ENCODE data around the gene EN1. TPM values are rescaled to one million over a fixed set of nuclear protein-coding genes. Genes with fewer than 3 reads are reported as not detected.

Gene EN1
- polyA plus RNA-seq, 6 donors from 2014 or later: not detected

- Mint-ChIP-seq H3K9me3 (peaks cover 0 to 19% (median 13%) of the 10 kb centered on the region in 7 donors), H3K4me3 (peak overlapping the region; percentile 23 to 86 (median 54)), H3K27ac (peak overlapping the region in 4 of 6 donors; percentile 68 to 95 (median 88)), H3K27me3 (peaks cover 58 to 84% (median 71%) of the 10 kb centered on the region in 3 donors), H3K4me1 (peaks cover 6 to 32% (median 23%) of the 10 kb centered on the region in 3 donors), H3K36me3 (peaks cover 0 to 3% of the 10 kb centered on the region in 2 donors)
- DNase-seq (no peak), ATAC-seq (ENCODE audit: low read depth in 2 of 2) (no peak)
These were observed 1.7 kb downstream of the EN1 start for GRCh38 chr2:118845522-118846441.

- Mint-ChIP-seq H3K4me3 (peak overlapping the region in 6 of 8 donors; percentile 5 to 74 (median 32)), H3K9me3 (peaks cover 0 to 14% (median 10%) of the 10 kb centered on the region in 7 donors), H3K4me1 (peaks cover 6 to 34% (median 27%) of the 10 kb centered on the region in 3 donors), H3K36me3 (no peaks in the 10 kb centered on the region), H3K27me3 (peaks cover 56 to 84% (median 71%) of the 10 kb centered on the region in 3 donors), H3K27ac (peak overlapping the region in 2 of 6 donors; percentile 44 to 95)
- ATAC-seq (ENCODE audit: low read depth in 2 of 2): no peak
- no peak for DNase-seq
These were observed 2.4 kb downstream of the EN1 start for GRCh38 chr2:118845005-118845521.

- Mint-ChIP-seq H3K36me3 (no peaks in the 10 kb centered on the region), H3K27ac (peak overlapping the region in 2 of 6 donors; percentile 44 to 95), H3K9me3 (peaks cover 0 to 14% (median 11%) of the 10 kb centered on the region in 7 donors), H3K4me1 (peaks cover 6 to 34% (median 27%) of the 10 kb centered on the region in 3 donors), H3K4me3 (peak overlapping the region in 6 of 8 donors; percentile 5 to 69 (median 46)), H3K27me3 (peaks cover 62 to 84% (median 74%) of the 10 kb centered on the region in 3 donors)
- DNase-seq (no peak), ATAC-seq (ENCODE audit: low read depth in 2 of 2) (no peak)
These were observed 3.0 kb downstream of the EN1 start for GRCh38 chr2:118844261-118845004.

GRCh38 chr2:118843483-118844132 is 3.8 kb downstream of the EN1 start:
- Mint-ChIP-seq H3K9me3 (peaks cover 0 to 12% (median 7%) of the 10 kb centered on the region in 7 donors), H3K4me3 (peak overlapping the region in 7 of 8 donors; percentile 54 to 93 (median 64)), H3K27ac (no peak overlapping the region), H3K4me1 (peaks cover 6 to 31% (median 27%) of the 10 kb centered on the region in 3 donors), H3K36me3 (no peaks in the 10 kb centered on the region), H3K27me3 (peaks cover 64 to 84% (median 74%) of the 10 kb centered on the region in 3 donors)
- DNase-seq (no peak), ATAC-seq (ENCODE audit: low read depth in 2 of 2) (no peak)

GRCh38 chr2:118842661-118843482 is 4.6 kb downstream of the EN1 start:
- H3K27ac Mint-ChIP-seq: peak overlapping the region in 1 of 6 donors; percentile 10
- H3K4me3 Mint-ChIP-seq: peak overlapping the region in 7 of 8 donors; percentile 66 to 93 (median 81)
- DNase-seq: no peak
- H3K9me3 Mint-ChIP-seq: peaks cover 0 to 11% (median 6%) of the 10 kb centered on the region in 7 donors
- no peak for ATAC-seq (ENCODE audit: low read depth in 2 of 2)
- peaks cover 65 to 84% (median 78%) of the 10 kb centered on the region in 3 donors for H3K27me3 Mint-ChIP-seq
- H3K4me1 Mint-ChIP-seq: peaks cover 6 to 31% (median 27%) of the 10 kb centered on the region in 3 donors
- H3K36me3 Mint-ChIP-seq: no peaks in the 10 kb centered on the region

GRCh38 chr2:118841828-118842461 is 5.5 kb downstream of the EN1 start:
- Mint-ChIP-seq H3K4me3 (peak overlapping the region; percentile 81 to 95 (median 90)), H3K36me3 (no peaks in the 10 kb centered on the region), H3K4me1 (peaks cover 6 to 33% (median 27%) of the 10 kb centered on the region in 3 donors), H3K27ac (peak overlapping the region in 3 of 6 donors; percentile 47 to 87 (median 81)), H3K27me3 (peaks cover 68 to 92% (median 88%) of the 10 kb centered on the region in 3 donors), H3K9me3 (peaks cover 0 to 7% (median 5%) of the 10 kb centered on the region in 7 donors)
- DNase-seq (no peak), ATAC-seq (ENCODE audit: low read depth in 2 of 2) (peak; percentile 33 to 47)

- Mint-ChIP-seq H3K4me3 (peak overlapping the region; percentile 61 to 93 (median 89)), H3K4me1 (peaks cover 6 to 34% (median 28%) of the 10 kb centered on the region in 3 donors), H3K9me3 (peaks cover 0 to 7% (median 6%) of the 10 kb centered on the region in 7 donors), H3K27ac (no peak overlapping the region), H3K27me3 (peaks cover 73 to 97% (median 93%) of the 10 kb centered on the region in 3 donors), H3K36me3 (no peaks in the 10 kb centered on the region)
- ATAC-seq (ENCODE audit: low read depth in 2 of 2) (no peak), DNase-seq (no peak)
These were observed 6.0 kb downstream of the EN1 start for GRCh38 chr2:118841450-118841827.

- H3K9me3 Mint-ChIP-seq: peaks cover 0 to 7% (median 2%) of the 10 kb centered on the region in 7 donors
- no peak overlapping the region for H3K27ac Mint-ChIP-seq
- no peak for DNase-seq
- no peak for ATAC-seq (ENCODE audit: low read depth in 2 of 2)
- H3K4me3 Mint-ChIP-seq: peak overlapping the region in 1 of 8 donors; percentile 25
- peaks cover 59 to 98% (median 97%) of the 10 kb centered on the region in 3 donors for H3K27me3 Mint-ChIP-seq
- no peaks in the 10 kb centered on the region for H3K36me3 Mint-ChIP-seq
- H3K4me1 Mint-ChIP-seq: peaks cover 16 to 41% (median 31%) of the 10 kb centered on the region in 3 donors
These were observed 8.6 kb downstream of the EN1 start for GRCh38 chr2:118838741-118839455.

- H3K4me3 Mint-ChIP-seq: no peak overlapping the region
- no peaks in the 10 kb centered on the region for H3K36me3 Mint-ChIP-seq
- H3K9me3 Mint-ChIP-seq: peaks cover 0 to 7% (median 2%) of the 10 kb centered on the region in 7 donors
- DNase-seq (no peak), ATAC-seq (ENCODE audit: low read depth in 2 of 2) (no peak)
- no peak overlapping the region for H3K27ac Mint-ChIP-seq
- H3K4me1 Mint-ChIP-seq: peaks cover 14 to 36% (median 27%) of the 10 kb centered on the region in 3 donors
- H3K27me3 Mint-ChIP-seq: peaks cover 56 to 98% (median 95%) of the 10 kb centered on the region in 3 donors
These were observed 9.8 kb downstream of the EN1 start for GRCh38 chr2:118837621-118838020.

GRCh38 chr2:118837067-118837466 is 10.4 kb downstream of the EN1 start:
- ATAC-seq (ENCODE audit: low read depth in 2 of 2) (no peak), DNase-seq (no peak)
- H3K9me3 Mint-ChIP-seq: peaks cover 0 to 7% (median 2%) of the 10 kb centered on the region in 7 donors
- H3K27me3 Mint-ChIP-seq: peaks cover 56 to 98% (median 95%) of the 10 kb centered on the region in 3 donors
- peak overlapping the region in 2 of 8 donors; percentile 58 to 70 for H3K4me3 Mint-ChIP-seq
- H3K27ac Mint-ChIP-seq: no peak overlapping the region
- H3K4me1 Mint-ChIP-seq: peaks cover 13 to 31% (median 24%) of the 10 kb centered on the region in 3 donors
- no peaks in the 10 kb centered on the region for H3K36me3 Mint-ChIP-seq

GRCh38 chr2:118836411-118836930 is 11.0 kb downstream of the EN1 start:
- Mint-ChIP-seq H3K4me1 (peaks cover 14 to 25% (median 23%) of the 10 kb centered on the region in 3 donors), H3K9me3 (peaks cover 0 to 7% (median 2%) of the 10 kb centered on the region in 7 donors), H3K27me3 (peaks cover 57 to 97% (median 94%) of the 10 kb centered on the region in 3 donors), H3K36me3 (no peaks in the 10 kb centered on the region), H3K4me3 (peak overlapping the region; percentile 15 to 91 (median 70)), H3K27ac (peak overlapping the region in 2 of 6 donors; percentile 61 to 82)
- DNase-seq: no peak
- no peak for ATAC-seq (ENCODE audit: low read depth in 2 of 2)

All from naive B cell (primary cell).